HepG2 (cell line): ENCODE measurements around the gene EEF1E1. TPM values are rescaled to one million over a fixed set of nuclear protein-coding genes. Genes with fewer than 3 reads are reported as not detected.

ENCODE experiments used
- AGO2 ChIP-seq: fragments of 200-400 bp; formaldehyde crosslinking; optimal IDR thresholded peaks from 2 replicates; pipeline ENCODE3; 2017; ENCODE audit warnings: mild to moderate bottlenecking, low read depth, low read length, moderate library complexity
- CREB1 ChIP-seq, 2 experiments: fragments of 450-650 bp in 1 of 2; IDR thresholded peaks; 2 replicates each; pipeline ENCODE4 v1.6.1; 2016 to 2017; ENCODE audit warnings: control low read depth in 1 of 2, mild to moderate bottlenecking in 1 of 2, missing compliant biosample characterization in 1 of 2, missing genetic modification characterization in 1 of 2
- KMT2A ChIP-seq: sonication (generic); formaldehyde crosslinking; IDR thresholded peaks from 2 replicates; pipeline ENCODE4 v1.4.0; 2020; ENCODE audit warnings: missing genetic modification reagents
- NFKBIZ ChIP-seq: IDR thresholded peaks from 2 replicates; pipeline ENCODE4 v1.6.1; 2018; ENCODE audit warnings: missing genetic modification reagents, missing compliant biosample characterization
- NFYC ChIP-seq: IDR thresholded peaks from 2 replicates; pipeline ENCODE4 v1.6.1; 2016; ENCODE audit warnings: missing genetic modification reagents, missing compliant biosample characterization
- TBP ChIP-seq: sonication (generic); formaldehyde crosslinking; IDR thresholded peaks from 2 replicates; pipeline ENCODE4 v1.5.0; 2020; ENCODE audit warnings: missing genetic modification reagents
- ZNF737 ChIP-seq: sonication (generic); formaldehyde crosslinking; IDR thresholded peaks from 2 replicates; pipeline ENCODE4 v1.5.0; 2020; ENCODE audit warnings: missing genetic modification reagents, mild to moderate bottlenecking, borderline replicate concordance
- ZNF781 ChIP-seq: sonication (generic); formaldehyde crosslinking; IDR thresholded peaks from 2 replicates; pipeline ENCODE4 v1.5.1; 2020; ENCODE audit warnings: borderline replicate concordance, mild to moderate bottlenecking, missing genetic modification reagents; ENCODE audit errors: not compliant biosample characterization
- polyA plus RNA-seq, 8 experiments: library from polyadenylated mRNA; depleted of rRNA in 3 of 8; stranded (reverse) in 7 of 8; unstranded in 1 of 8; fragments of >200 nt; fragmentation: Illumina TruSeq in 4 of 8; extraction: Trizol in 4 of 8; gene quantifications; 2 replicates each; pipeline versions ENCODE4 v1.2.1 to v1.2.3, GENCODE V29; 2011 to 2016; ENCODE audit warnings: low read depth in 4 of 8, missing spikeins in 1 of 8, mixed read lengths in 1 of 8; ENCODE audit not compliant: insufficient read depth in 1 of 8
- total RNA-seq, 5 experiments: library from RNA; depleted of rRNA; stranded (reverse); fragments of >200 nt; fragmentation: Illumina TruSeq; extraction: Trizol; gene quantifications; 2 replicates each; pipeline ENCODE4 v1.2.3, GENCODE V29; 2016; ENCODE audit warnings: low read depth in 1 of 5
- TF ChIP-seq, protein P1 (sequence below): IDR thresholded peaks from 2 replicates; pipeline ENCODE4 v1.6.1; 2012; ENCODE audit warnings: low read length, improper control_type of control experiment
- TF ChIP-seq, protein P2 (sequence below): sonication (generic); formaldehyde crosslinking; IDR thresholded peaks from 2 replicates; pipeline ENCODE4 v1.5.1; 2020; ENCODE audit warnings: missing genetic modification reagents, mild to moderate bottlenecking, borderline replicate concordance
- TF ChIP-seq, protein P3 (sequence below): sonication (generic); formaldehyde crosslinking; conservative IDR thresholded peaks from 2 replicates; pipeline ENCODE4 v1.4.0; 2020; ENCODE audit warnings: missing genetic modification reagents
- TF ChIP-seq, protein P4 (sequence below): sonication (generic); formaldehyde crosslinking; IDR thresholded peaks from 2 replicates; pipeline ENCODE4 v1.5.0; 2020; ENCODE audit warnings: mild to moderate bottlenecking, missing genetic modification reagents, moderate library complexity
- TF ChIP-seq, protein P5 (sequence below): sonication (generic); formaldehyde crosslinking; conservative IDR thresholded peaks from 2 replicates; pipeline ENCODE4 v1.8.0; 2022; ENCODE audit warnings: low read depth, missing genetic modification reagents

EEF1E1 gene
- total and polyA plus RNA-seq, 2 of the 13 experiments (the other 11 are each of a cell fraction or from before 2014, with no cell fraction given): 128 to 188 TPM

DNA sequence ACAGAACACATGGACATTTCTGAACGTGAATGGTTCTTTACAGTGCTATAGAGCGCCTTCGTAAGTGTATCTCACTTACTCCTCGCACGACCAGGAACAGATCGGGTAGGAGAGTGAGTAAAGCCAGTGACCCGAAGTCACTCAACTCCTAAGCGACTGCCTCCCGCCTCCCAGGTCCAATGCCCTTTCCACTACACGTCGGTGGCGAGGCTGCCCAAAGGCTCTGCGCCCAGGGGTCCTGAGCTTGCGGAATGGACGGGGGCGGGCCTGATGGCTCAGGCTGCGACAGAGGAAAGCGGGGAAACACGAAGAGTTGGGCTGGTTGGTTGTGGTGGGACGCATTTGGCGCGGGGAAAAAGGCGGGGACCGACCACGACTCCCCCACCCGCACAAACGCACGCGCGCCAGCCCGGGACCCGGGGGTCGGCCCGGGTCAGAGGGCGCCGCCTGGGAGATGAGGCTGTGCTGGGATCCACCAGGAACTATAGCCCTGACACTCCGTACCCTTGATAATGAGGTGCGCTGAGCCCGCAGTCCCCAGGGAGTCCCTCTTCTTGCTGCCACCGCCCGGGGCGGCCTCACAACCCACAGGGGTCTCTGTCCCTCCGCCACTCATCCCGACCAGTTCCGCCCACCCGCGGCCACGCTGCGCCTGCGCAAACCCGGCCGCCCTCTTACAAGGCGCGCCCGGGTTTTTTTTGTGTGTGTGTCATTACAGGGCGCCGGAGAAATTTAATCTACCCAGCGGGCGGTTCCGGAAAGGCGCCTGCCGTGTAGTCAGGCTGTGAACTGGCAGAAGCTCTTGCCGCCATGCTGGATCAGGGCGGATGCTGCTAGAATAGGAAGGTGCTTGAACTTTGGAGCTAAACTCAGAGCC, 38.3 kb downstream of the EEF1E1 start, which contains the start of gene BLOC1S5 (continued):
- TF ChIP-seq, protein P1, sequence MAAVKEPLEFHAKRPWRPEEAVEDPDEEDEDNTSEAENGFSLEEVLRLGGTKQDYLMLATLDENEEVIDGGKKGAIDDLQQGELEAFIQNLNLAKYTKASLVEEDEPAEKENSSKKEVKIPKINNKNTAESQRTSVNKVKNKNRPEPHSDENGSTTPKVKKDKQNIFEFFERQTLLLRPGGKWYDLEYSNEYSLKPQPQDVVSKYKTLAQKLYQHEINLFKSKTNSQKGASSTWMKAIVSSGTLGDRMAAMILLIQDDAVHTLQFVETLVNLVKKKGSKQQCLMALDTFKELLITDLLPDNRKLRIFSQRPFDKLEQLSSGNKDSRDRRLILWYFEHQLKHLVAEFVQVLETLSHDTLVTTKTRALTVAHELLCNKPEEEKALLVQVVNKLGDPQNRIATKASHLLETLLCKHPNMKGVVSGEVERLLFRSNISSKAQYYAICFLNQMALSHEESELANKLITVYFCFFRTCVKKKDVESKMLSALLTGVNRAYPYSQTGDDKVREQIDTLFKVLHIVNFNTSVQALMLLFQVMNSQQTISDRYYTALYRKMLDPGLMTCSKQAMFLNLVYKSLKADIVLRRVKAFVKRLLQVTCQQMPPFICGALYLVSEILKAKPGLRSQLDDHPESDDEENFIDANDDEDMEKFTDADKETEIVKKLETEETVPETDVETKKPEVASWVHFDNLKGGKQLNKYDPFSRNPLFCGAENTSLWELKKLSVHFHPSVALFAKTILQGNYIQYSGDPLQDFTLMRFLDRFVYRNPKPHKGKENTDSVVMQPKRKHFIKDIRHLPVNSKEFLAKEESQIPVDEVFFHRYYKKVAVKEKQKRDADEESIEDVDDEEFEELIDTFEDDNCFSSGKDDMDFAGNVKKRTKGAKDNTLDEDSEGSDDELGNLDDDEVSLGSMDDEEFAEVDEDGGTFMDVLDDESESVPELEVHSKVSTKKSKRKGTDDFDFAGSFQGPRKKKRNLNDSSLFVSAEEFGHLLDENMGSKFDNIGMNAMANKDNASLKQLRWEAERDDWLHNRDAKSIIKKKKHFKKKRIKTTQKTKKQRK: no peak
- TF ChIP-seq KMT2A (CRISPR knock-in tag) (peak; percentile 91), TBP (CRISPR knock-in tag) (no peak), NFKBIZ (CRISPR knock-in tag) (0 out of 2 replicates have a peak, but pooled peaks have one; percentile 67), AGO2 (peak; percentile 97), ZNF781 (CRISPR knock-in tag) (peak; percentile 91), CREB1 (IDR thresholded peaks at IDR 0.05) (peak; percentile 97), CREB1 (CRISPR knock-in tag; IDR thresholded peaks at IDR 0.05) (peak; percentile 99), ZNF737 (CRISPR knock-in tag) (peak; percentile 92; the same call in 1 of the 2 replicates), NFYC (CRISPR knock-in tag) (peak; percentile 70)
- TF ChIP-seq, protein P2, sequence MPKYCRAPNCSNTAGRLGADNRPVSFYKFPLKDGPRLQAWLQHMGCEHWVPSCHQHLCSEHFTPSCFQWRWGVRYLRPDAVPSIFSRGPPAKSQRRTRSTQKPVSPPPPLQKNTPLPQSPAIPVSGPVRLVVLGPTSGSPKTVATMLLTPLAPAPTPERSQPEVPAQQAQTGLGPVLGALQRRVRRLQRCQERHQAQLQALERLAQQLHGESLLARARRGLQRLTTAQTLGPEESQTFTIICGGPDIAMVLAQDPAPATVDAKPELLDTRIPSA (CRISPR knock-in tag): no peak
- TF ChIP-seq, protein P3, sequence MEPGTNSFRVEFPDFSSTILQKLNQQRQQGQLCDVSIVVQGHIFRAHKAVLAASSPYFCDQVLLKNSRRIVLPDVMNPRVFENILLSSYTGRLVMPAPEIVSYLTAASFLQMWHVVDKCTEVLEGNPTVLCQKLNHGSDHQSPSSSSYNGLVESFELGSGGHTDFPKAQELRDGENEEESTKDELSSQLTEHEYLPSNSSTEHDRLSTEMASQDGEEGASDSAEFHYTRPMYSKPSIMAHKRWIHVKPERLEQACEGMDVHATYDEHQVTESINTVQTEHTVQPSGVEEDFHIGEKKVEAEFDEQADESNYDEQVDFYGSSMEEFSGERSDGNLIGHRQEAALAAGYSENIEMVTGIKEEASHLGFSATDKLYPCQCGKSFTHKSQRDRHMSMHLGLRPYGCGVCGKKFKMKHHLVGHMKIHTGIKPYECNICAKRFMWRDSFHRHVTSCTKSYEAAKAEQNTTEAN (CRISPR knock-in tag): no peak; the same call in none of the 2 replicates
- TF ChIP-seq, protein P4, sequence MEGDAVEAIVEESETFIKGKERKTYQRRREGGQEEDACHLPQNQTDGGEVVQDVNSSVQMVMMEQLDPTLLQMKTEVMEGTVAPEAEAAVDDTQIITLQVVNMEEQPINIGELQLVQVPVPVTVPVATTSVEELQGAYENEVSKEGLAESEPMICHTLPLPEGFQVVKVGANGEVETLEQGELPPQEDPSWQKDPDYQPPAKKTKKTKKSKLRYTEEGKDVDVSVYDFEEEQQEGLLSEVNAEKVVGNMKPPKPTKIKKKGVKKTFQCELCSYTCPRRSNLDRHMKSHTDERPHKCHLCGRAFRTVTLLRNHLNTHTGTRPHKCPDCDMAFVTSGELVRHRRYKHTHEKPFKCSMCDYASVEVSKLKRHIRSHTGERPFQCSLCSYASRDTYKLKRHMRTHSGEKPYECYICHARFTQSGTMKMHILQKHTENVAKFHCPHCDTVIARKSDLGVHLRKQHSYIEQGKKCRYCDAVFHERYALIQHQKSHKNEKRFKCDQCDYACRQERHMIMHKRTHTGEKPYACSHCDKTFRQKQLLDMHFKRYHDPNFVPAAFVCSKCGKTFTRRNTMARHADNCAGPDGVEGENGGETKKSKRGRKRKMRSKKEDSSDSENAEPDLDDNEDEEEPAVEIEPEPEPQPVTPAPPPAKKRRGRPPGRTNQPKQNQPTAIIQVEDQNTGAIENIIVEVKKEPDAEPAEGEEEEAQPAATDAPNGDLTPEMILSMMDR (CRISPR knock-in tag): peak; percentile 60
- TF ChIP-seq, protein P5, sequence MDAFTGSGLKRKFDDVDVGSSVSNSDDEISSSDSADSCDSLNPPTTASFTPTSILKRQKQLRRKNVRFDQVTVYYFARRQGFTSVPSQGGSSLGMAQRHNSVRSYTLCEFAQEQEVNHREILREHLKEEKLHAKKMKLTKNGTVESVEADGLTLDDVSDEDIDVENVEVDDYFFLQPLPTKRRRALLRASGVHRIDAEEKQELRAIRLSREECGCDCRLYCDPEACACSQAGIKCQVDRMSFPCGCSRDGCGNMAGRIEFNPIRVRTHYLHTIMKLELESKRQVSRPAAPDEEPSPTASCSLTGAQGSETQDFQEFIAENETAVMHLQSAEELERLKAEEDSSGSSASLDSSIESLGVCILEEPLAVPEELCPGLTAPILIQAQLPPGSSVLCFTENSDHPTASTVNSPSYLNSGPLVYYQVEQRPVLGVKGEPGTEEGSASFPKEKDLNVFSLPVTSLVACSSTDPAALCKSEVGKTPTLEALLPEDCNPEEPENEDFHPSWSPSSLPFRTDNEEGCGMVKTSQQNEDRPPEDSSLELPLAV (CRISPR knock-in tag): no peak
- TF ChIP-seq, all 625 proteins: peak for 362
